Neural cell (in vitro differentiated cells): ENCODE measurements around the gene POMP.

Experiments used
- MXI1 ChIP-seq: fragments of 450-650 bp; conservative IDR thresholded peaks from 2 replicates; pipeline ENCODE4 v1.6.1; 2014; ENCODE audit warnings: antibody characterized with exemption, mild to moderate bottlenecking; ENCODE audit not compliant: poor library complexity, severe bottlenecking
- TF ChIP-seq, protein P1 (sequence below): fragments of 450-650 bp; IDR thresholded peaks from 2 replicates; pipeline ENCODE4 v1.5.1; 2014; ENCODE audit warnings: antibody characterized with exemption, mild to moderate bottlenecking, moderate library complexity; ENCODE audit not compliant: poor library complexity, severe bottlenecking

DNA sequence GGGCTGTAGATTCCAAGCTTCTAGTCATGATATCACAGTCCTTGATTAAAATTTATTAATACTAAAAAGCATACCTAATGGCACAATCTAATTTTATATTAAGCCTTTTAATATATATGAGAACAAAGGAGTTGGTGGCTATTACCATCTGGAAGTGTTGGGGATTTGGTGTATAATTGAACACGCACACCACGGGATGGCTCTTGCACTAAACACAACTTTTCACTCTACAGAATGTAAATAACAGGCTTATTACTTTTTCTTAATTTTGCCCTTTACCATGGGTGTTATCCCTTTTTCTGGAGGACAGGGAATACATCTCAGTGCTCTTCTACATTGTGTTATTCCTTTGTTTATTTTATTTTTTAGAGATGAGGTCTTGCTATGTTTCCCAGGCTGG is 21.6 kb downstream of the POMP start:
- no peak for TF ChIP-seq MXI1
- TF ChIP-seq, protein P1, sequence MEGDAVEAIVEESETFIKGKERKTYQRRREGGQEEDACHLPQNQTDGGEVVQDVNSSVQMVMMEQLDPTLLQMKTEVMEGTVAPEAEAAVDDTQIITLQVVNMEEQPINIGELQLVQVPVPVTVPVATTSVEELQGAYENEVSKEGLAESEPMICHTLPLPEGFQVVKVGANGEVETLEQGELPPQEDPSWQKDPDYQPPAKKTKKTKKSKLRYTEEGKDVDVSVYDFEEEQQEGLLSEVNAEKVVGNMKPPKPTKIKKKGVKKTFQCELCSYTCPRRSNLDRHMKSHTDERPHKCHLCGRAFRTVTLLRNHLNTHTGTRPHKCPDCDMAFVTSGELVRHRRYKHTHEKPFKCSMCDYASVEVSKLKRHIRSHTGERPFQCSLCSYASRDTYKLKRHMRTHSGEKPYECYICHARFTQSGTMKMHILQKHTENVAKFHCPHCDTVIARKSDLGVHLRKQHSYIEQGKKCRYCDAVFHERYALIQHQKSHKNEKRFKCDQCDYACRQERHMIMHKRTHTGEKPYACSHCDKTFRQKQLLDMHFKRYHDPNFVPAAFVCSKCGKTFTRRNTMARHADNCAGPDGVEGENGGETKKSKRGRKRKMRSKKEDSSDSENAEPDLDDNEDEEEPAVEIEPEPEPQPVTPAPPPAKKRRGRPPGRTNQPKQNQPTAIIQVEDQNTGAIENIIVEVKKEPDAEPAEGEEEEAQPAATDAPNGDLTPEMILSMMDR, result no peak
